ENCODE measurements around the gene DNAJA3.

The DNAJA3 gene

DNA sequence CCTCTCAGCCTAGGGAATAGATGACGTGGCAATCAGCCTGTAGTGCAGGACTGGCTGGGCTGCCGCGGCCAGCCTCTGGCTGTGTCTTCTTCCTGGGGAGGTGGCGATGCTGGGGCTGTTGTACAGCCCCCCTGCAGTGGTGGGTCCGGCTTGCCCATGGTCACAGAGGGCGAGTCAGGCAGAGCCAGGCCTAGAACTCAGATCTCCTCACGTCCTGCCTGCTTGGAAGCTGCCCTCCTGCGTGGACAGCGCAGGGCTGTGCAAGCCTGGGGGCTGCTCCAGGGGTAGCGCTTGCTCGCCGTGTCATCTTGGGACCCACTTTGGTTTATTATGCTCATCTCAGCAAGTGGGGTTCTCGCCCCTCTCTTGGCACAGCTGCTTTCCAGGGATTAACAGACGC, 29.4 kb downstream of the DNAJA3 start:
- TF ChIP-seq, protein P1, sequence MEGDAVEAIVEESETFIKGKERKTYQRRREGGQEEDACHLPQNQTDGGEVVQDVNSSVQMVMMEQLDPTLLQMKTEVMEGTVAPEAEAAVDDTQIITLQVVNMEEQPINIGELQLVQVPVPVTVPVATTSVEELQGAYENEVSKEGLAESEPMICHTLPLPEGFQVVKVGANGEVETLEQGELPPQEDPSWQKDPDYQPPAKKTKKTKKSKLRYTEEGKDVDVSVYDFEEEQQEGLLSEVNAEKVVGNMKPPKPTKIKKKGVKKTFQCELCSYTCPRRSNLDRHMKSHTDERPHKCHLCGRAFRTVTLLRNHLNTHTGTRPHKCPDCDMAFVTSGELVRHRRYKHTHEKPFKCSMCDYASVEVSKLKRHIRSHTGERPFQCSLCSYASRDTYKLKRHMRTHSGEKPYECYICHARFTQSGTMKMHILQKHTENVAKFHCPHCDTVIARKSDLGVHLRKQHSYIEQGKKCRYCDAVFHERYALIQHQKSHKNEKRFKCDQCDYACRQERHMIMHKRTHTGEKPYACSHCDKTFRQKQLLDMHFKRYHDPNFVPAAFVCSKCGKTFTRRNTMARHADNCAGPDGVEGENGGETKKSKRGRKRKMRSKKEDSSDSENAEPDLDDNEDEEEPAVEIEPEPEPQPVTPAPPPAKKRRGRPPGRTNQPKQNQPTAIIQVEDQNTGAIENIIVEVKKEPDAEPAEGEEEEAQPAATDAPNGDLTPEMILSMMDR (IDR thresholded peaks at IDR 0.05; ENCODE audit: borderline replicate concordance, insufficient read depth, low read depth, low read length), result no peak
- no peak overlapping the region for H3K4me3 ChIP-seq (ENCODE audit: low read depth, low read length)

DNA sequence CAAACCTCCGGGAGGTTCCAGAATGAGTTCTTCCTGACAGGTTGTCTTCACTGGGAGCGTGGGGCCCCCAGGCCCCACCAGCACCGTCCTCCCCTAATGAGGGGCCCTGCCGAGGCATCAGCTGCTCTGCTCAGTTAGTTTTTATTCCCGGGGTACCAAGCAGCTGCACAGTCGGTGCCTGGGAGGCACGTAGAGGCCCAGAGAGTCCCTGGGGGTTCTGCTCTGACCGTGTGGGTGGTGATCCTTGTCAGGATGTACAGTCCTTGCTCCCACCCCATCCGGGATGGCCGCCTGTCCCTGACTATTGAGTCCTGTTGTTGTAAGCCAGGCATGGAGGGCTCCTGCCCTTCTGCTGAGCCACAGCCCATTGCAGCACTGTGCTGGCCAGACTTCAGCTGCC, 30.3 kb downstream of the DNAJA3 start:
- TF ChIP-seq, protein P1 (IDR thresholded peaks at IDR 0.05; ENCODE audit: borderline replicate concordance, insufficient read depth, low read depth, low read length), result no peak
- no peak overlapping the region for H3K4me3 ChIP-seq (ENCODE audit: low read depth, low read length)

DNA sequence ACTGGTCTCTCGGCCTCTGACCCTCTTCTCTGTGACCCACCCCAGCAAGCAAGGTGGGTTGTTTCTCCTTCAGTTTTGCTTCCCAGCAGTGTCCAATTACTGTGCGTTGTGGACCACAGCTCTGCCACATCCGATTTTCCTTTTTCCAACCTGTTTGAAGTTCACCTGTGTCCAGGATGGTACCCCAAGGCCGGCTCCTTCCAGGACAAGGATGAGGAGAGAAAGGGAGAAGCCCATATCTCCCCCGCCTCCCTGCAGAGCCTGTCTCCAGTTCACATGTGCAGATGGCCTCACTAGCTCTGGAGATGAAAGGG, 35.2 kb downstream of the DNAJA3 start:
- no peak overlapping the region for H3K4me3 ChIP-seq (ENCODE audit: low read depth, low read length)

DNA sequence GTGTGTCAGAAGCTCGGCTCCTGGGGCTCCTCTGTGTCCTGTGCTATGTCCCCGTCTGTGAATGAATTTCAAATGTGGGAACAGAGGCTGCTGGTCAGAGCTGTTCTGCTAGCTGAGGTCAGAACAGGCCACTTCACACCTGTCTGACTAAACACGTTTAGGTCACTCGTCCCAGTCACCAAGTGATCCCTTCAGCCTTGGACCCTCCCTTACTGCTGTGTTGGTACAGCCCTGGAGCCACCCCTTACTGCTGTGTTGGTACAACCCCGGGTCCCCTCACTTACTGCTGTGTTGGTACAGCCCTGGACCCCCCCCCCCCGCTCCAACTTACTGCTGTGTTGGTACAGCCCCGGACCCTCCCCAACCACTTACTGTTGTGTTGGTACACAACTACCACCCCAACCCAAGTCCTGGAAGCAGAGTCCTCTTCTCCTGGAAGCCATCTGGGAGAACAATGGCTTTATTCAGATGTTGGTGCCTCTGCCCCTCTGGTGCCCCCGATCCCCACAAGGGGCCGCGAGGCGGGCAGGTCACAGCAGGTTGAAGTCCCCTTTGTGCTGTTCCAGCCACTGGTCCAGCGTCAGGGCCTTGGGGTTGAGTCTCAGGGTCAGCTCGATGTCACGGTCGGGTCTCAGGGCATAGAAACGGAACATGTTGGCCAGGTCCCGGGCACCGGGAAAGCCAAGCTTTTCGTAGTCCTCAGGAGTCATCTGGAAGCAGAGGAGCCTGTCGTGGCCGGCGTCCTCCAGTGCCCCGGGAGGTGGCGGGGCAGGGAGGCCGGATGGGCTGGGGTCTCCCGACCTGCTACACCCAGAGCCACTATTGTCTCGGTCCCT, 35.8 kb downstream of the DNAJA3 start:
- H3K4me3 ChIP-seq (ENCODE audit: low read depth, low read length), result no peak overlapping the region
- TF ChIP-seq, protein P1 (IDR thresholded peaks at IDR 0.05; ENCODE audit: borderline replicate concordance, insufficient read depth, low read depth, low read length), result no peak

More for the DNA sequence above, 35.2 kb downstream of the DNAJA3 start:
- TF ChIP-seq, protein P1 (IDR thresholded peaks at IDR 0.05; ENCODE audit: borderline replicate concordance, insufficient read depth, low read depth, low read length), result no peak

DNA sequence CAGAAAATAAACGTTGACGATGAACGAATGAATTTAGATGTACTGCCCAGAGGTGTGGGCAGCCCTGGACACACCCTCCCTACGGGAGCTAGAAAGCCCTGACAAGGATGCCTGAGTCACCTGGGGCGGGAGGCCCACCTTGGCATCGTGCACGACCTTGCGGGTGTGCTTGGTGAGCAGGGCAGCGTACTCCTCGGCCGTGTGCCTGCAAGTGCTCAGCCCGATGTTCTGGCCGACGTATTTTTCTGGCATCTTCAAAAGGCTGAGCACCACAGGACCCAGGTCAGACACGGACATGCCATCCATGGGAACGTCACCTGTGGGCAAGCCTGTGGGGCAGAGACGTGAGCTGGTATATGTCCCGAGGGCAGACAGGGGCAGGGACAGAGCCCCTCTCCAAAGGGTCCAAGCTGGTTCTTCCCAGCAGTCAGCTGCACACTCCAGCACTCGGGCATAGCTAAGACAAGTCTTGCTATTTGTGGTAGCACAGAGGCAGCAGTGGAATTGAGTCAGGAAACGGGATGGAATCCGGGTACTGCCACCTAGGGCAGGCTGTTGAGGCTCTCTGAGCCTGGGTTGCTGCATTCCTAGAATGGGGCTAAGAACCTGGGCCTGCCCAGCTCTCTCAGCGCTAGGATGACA, 38.0 kb downstream of the DNAJA3 start:
- TF ChIP-seq, protein P1 (IDR thresholded peaks at IDR 0.05; ENCODE audit: borderline replicate concordance, insufficient read depth, low read depth, low read length), result no peak
- H3K4me3 ChIP-seq (ENCODE audit: low read depth, low read length), result no peak overlapping the region

DNA sequence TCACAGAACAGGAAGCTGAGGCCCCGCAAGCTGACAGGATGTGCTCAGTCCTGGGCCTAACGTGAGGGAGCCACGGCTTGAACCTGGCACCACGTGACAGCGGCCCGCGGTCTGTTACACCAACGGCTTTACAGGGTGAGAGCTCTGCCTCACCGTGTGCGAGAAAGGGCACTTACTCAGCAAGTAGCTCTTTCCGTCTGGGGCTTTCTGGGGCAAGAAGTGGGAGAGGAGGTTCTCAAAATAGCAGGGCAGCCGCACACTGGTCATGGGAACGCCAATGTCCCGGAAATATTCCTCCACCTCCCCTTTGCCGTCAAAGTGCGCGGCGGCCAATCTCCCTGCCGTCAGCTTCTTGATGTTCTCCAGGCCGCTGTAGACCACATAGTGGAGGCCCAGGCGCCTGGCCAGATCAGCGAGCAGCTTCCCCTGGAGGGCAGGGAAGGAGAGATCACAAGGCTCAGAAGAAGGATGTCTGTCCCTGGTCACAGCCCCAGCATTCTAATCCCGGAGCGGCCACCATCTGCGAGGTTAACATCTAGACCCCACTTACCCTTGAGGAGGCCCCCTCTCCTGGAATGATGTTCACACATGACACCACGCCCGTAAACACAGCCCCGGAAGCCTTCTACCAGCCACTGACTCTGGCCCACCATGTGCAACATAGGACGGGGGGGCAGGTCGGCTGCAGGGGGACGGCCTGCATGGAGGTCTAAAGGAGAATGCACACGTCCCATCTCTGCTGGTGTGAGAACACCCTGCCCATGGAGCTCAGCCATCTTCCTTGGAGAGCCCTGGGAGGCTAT, 40.5 kb downstream of the DNAJA3 start:
- no peak overlapping the region for H3K4me3 ChIP-seq (ENCODE audit: low read depth, low read length)
- TF ChIP-seq, protein P1 (IDR thresholded peaks at IDR 0.05; ENCODE audit: borderline replicate concordance, insufficient read depth, low read depth, low read length), result no peak
